H1 (cell line): ENCODE data around the gene TEX51. TPM values are rescaled to one million over a fixed set of nuclear protein-coding genes. Genes with fewer than 3 reads are reported as not detected.

Experiments used
- CTCF ChIA-PET: fragments of 300-600 bp; sonication (Branson Sonifier 250); formaldehyde crosslinking; loops from one replicate; lab custom pipeline; 2021; ENCODE audit not compliant: partially characterized antibody; lab: Charles Lee
- POLR2A ChIA-PET: fragments of 300-600 bp; sonication (Branson Sonifier 250); formaldehyde crosslinking; loops from one replicate; lab custom pipeline; 2021; ENCODE audit warnings: inconsistent platforms; ENCODE audit not compliant: partially characterized antibody; lab: Charles Lee
- DNase-seq, 2 experiments: peaks; one replicate each; pipeline versions ENCODE4 v3.0.0 to v3.0.0-alpha.2; 2010 to 2022; ENCODE audit warnings: low spot score in 2 of 2, low read depth in 1 of 2, mixed read lengths in 1 of 2
- FAIRE-seq: peaks from 2 replicates; lab custom pipeline; 2011; peaks lifted over from hg19 to GRCh38; lab: Jason Lieb, UNC
- H2AFZ ChIP-seq: 2 replicates; pipeline ENCODE4 v1.8.1; 2012; ENCODE audit warnings: low read length, inconsistent platforms
- H2AK5ac ChIP-seq: 2 replicates; pipeline ENCODE4 v1.6.1; 2013; ENCODE audit warnings: low read depth, low read length
- H2BK120ac ChIP-seq: replicated peaks from 2 replicates; pipeline ENCODE3; 2013; ENCODE audit warnings: low read depth, low read length, inconsistent platforms
- H2BK12ac ChIP-seq: 2 replicates; pipeline ENCODE4 v1.6.1; 2013; ENCODE audit warnings: low read depth, low read length
- H2BK15ac ChIP-seq: 2 replicates; pipeline ENCODE4 v1.6.1; 2013; ENCODE audit warnings: low read length
- H2BK20ac ChIP-seq: 2 replicates; pipeline ENCODE4 v1.6.1; 2013; ENCODE audit warnings: low read length
- H2BK5ac ChIP-seq: 2 replicates; pipeline ENCODE4 v1.6.1; 2013; ENCODE audit warnings: low read depth, low read length
- H3K14ac ChIP-seq: 2 replicates; pipeline ENCODE4 v1.6.1; 2013; ENCODE audit warnings: inconsistent platforms; ENCODE audit not compliant: insufficient read length
- H3K18ac ChIP-seq: 2 replicates; pipeline ENCODE4 v1.6.1; 2013; ENCODE audit warnings: low read length; ENCODE audit errors: extremely low read depth
- H3K23ac ChIP-seq: 2 replicates; pipeline ENCODE4 v1.6.1; 2013; ENCODE audit warnings: inconsistent platforms; ENCODE audit not compliant: insufficient read length
- H3K23me2 ChIP-seq: 2 replicates; pipeline ENCODE4 v1.6.1; 2013; ENCODE audit warnings: low read depth, low read length
- H3K27ac ChIP-seq: 2 replicates; pipeline ENCODE4 v1.6.1; 2011; ENCODE audit warnings: low read depth, low read length, inconsistent platforms
- H3K27me3 ChIP-seq, 4 experiments: replicated peaks in 1 of 4; 1 replicate in 1 of 4; 2 replicates in 3 of 4; pipeline versions ENCODE4 v1.6.1 to v1.8.1; 2011 to 2013; ENCODE audit warnings: low read length in 3 of 4, mild to moderate bottlenecking in 3 of 4, inconsistent platforms in 2 of 4, mixed read lengths in 2 of 4, moderate library complexity in 1 of 4; ENCODE audit not compliant: control insufficient read depth in 3 of 4, insufficient read depth in 3 of 4; ENCODE audit errors: extremely low read depth in 1 of 4
- H3K36me3 ChIP-seq, 4 experiments: 2 replicates each; pipeline versions ENCODE4 v1.6.1 to v1.8.1; 2011 to 2013; ENCODE audit warnings: mild to moderate bottlenecking in 4 of 4, low read length in 3 of 4, moderate library complexity in 2 of 4, control low read depth in 1 of 4, inconsistent platforms in 1 of 4; ENCODE audit not compliant: insufficient read depth in 4 of 4, control insufficient read depth in 2 of 4
- H3K4ac ChIP-seq: replicated peaks from 2 replicates; pipeline ENCODE3; 2013; ENCODE audit warnings: low read length, low read depth, mixed read lengths, inconsistent platforms; ENCODE audit not compliant: insufficient read length
- H3K4me1 ChIP-seq, 4 experiments: replicated peaks in 1 of 4; 1 replicate in 1 of 4; 2 replicates in 3 of 4; pipeline versions ENCODE4 v1.6.1 to v1.8.1; 2011 to 2013; ENCODE audit warnings: low read length in 3 of 4, inconsistent platforms in 2 of 4, mixed read lengths in 1 of 4; ENCODE audit not compliant: insufficient read depth in 4 of 4, control insufficient read depth in 3 of 4
- H3K4me2 ChIP-seq, 2 experiments: 2 replicates each; pipeline versions ENCODE4 v1.6.1 to v1.8.1; 2011 to 2013; ENCODE audit warnings: low read depth in 2 of 2, low read length in 2 of 2, control low read depth in 1 of 2, inconsistent platforms in 1 of 2, mild to moderate bottlenecking in 1 of 2; ENCODE audit not compliant: insufficient read depth in 1 of 2
- H3K4me3 ChIP-seq, 4 experiments: fragments of 200-600, 300-600 bp in 1 of 4; sonication (generic), shearing (Covaris generic), sonication (Bioruptor Twin) in 1 of 4; 2 replicates each; pipeline versions ENCODE4 v1.5.1 to v1.8.1; 2011 to 2016; ENCODE audit warnings: low read length in 4 of 4, low read depth in 3 of 4, control low read depth in 2 of 4, inconsistent platforms in 2 of 4, mild to moderate bottlenecking in 2 of 4, mixed read lengths in 1 of 4, moderate library complexity in 1 of 4; ENCODE audit not compliant: insufficient read depth in 2 of 4; ENCODE audit errors: extremely low read depth in 1 of 4
- H3K56ac ChIP-seq: replicated peaks from 2 replicates; pipeline ENCODE3; 2013; ENCODE audit warnings: low read depth, mild to moderate bottlenecking, mixed read lengths, low read length, inconsistent platforms; ENCODE audit not compliant: insufficient read length
- H3K79me1 ChIP-seq: 2 replicates; pipeline ENCODE4 v1.6.1; 2013; ENCODE audit warnings: low read depth, low read length, control low read depth
- H3K79me2 ChIP-seq, 2 experiments: 2 replicates each; pipeline versions ENCODE4 v1.6.1 to v1.8.1; 2012 to 2013; ENCODE audit warnings: low read length in 2 of 2, mild to moderate bottlenecking in 2 of 2, inconsistent platforms in 1 of 2; ENCODE audit not compliant: insufficient read depth in 2 of 2, control insufficient read depth in 1 of 2
- H3K9ac ChIP-seq, 4 experiments: replicated peaks in 1 of 4; 1 replicate in 1 of 4; 2 replicates in 3 of 4; pipeline versions ENCODE4 v1.6.1 to v1.8.1; 2011 to 2013; ENCODE audit warnings: low read depth in 3 of 4, low read length in 3 of 4, control low read depth in 2 of 4, mild to moderate bottlenecking in 2 of 4, moderate library complexity in 2 of 4, inconsistent platforms in 1 of 4; ENCODE audit errors: extremely low read depth in 1 of 4
- H3K9me3 ChIP-seq, 2 experiments: 2 replicates each; pipeline versions ENCODE4 v1.6.1 to v1.8.1; 2012 to 2013; ENCODE audit warnings: mild to moderate bottlenecking in 2 of 2, moderate library complexity in 2 of 2, control low read depth in 1 of 2, inconsistent platforms in 1 of 2, low read depth in 1 of 2, low read length in 1 of 2, mixed read lengths in 1 of 2; ENCODE audit not compliant: insufficient read depth in 2 of 2
- H4K20me1 ChIP-seq, 2 experiments: replicated peaks in 1 of 2; 2 replicates each; pipeline versions ENCODE3 to v1.8.1; 2011 to 2013; ENCODE audit warnings: inconsistent platforms in 2 of 2, low read length in 2 of 2, mild to moderate bottlenecking in 1 of 2; ENCODE audit not compliant: insufficient read depth in 2 of 2, control insufficient read depth in 1 of 2
- H4K5ac ChIP-seq: 2 replicates; pipeline ENCODE4 v1.6.1; 2013; ENCODE audit warnings: low read length, low read depth, mixed read lengths, inconsistent platforms; ENCODE audit not compliant: insufficient read length
- H4K8ac ChIP-seq: 2 replicates; pipeline ENCODE4 v1.8.0; 2013; ENCODE audit warnings: mild to moderate bottlenecking, moderate library complexity, low read length, inconsistent platforms; ENCODE audit not compliant: insufficient read depth; ENCODE audit errors: extremely low read depth
- H4K91ac ChIP-seq: replicated peaks from 2 replicates; pipeline ENCODE3; 2013; ENCODE audit warnings: low read length, mixed read lengths, inconsistent platforms; ENCODE audit not compliant: insufficient read length
- CBX8 ChIP-seq: fragments of 300-800, 300-1000 bp; sonication (generic); IDR thresholded peaks from 2 replicates; pipeline ENCODE4 v1.7.1; 2016; ENCODE audit warnings: low read depth, low read length, borderline replicate concordance
- CTBP2 ChIP-seq: IDR thresholded peaks from 2 replicates; pipeline ENCODE4 v1.7.0; 2011; ENCODE audit warnings: borderline replicate concordance, mild to moderate bottlenecking, moderate library complexity, mixed read lengths, low read length; ENCODE audit not compliant: insufficient read depth, insufficient read length
- E2F6 ChIP-seq: IDR thresholded peaks from 2 replicates; pipeline ENCODE4 v1.6.1; 2012; ENCODE audit warnings: inconsistent platforms
- HDAC6 ChIP-seq: IDR thresholded peaks from one replicate; pipeline ENCODE4 v1.7.1; 2012; ENCODE audit warnings: low read depth, mild to moderate bottlenecking, inconsistent platforms, low read length, moderate library complexity
- KDM1A ChIP-seq: fragments of 200-600, 300-600 bp; sonication (generic); IDR thresholded peaks from 2 replicates; pipeline ENCODE4 v1.7.1; 2016; ENCODE audit warnings: mild to moderate bottlenecking, low read length, borderline replicate concordance
- POU5F1 ChIP-seq: IDR thresholded peaks from 2 replicates; pipeline ENCODE4 v1.6.1; 2011; ENCODE audit warnings: low read depth, mild to moderate bottlenecking, low read length, moderate library complexity
- RAD21 ChIP-seq, 2 experiments: IDR thresholded peaks in 1 of 2; conservative IDR thresholded peaks in 1 of 2; 2 replicates each; pipeline ENCODE4 v1.6.1; 2011; ENCODE audit warnings: low read depth in 2 of 2, low read length in 2 of 2, improper control_type of control experiment in 1 of 2, inconsistent platforms in 1 of 2, mild to moderate bottlenecking in 1 of 2, moderate library complexity in 1 of 2
- SAP30 ChIP-seq: fragments of 300-600 bp; sonication (generic); IDR thresholded peaks from 2 replicates; pipeline ENCODE4 v1.7.1; 2012; ENCODE audit warnings: low read length, moderate library complexity, mild to moderate bottlenecking, inconsistent platforms; ENCODE audit not compliant: insufficient read depth, insufficient replicate concordance
- SP1 ChIP-seq: IDR thresholded peaks from 2 replicates; pipeline ENCODE4 v1.6.1; 2011; ENCODE audit warnings: low read depth, low read length
- SP4 ChIP-seq: IDR thresholded peaks from 2 replicates; pipeline ENCODE4 v1.6.1; 2012; ENCODE audit warnings: low read length, inconsistent platforms
- TAF7 ChIP-seq: optimal IDR thresholded peaks from 2 replicates; pipeline ENCODE3; 2011; ENCODE audit warnings: low read depth, mild to moderate bottlenecking, inconsistent platforms, low read length, moderate library complexity, borderline replicate concordance
- WGBS, 2 experiments: shearing (Covaris generic) in 1 of 2; methylation state at CpG; one replicate each; pipeline versions ENCODE4 v1.1.6 to v1.1.7; 2013 to 2015; ENCODE audit warnings: low lambda C conversion rate in 2 of 2, mixed read lengths in 2 of 2, inconsistent platforms in 1 of 2, low coverage in 1 of 2, missing lambda C conversion rate in 1 of 2; ENCODE audit not compliant: insufficient replicate concordance in 2 of 2, insufficient coverage in 1 of 2, insufficient read length in 1 of 2; ENCODE audit errors: extremely low coverage in 1 of 2, missing lambda C conversion rate in 1 of 2; 5-methylcytosine and 5-hydroxymethylcytosine counted together
- polyA plus RNA-seq, 7 experiments: library from polyadenylated mRNA; depleted of rRNA in 3 of 7; stranded (reverse) in 5 of 7; unstranded in 2 of 7; fragments of >200 nt in 5 of 7; fragments of 200-250 nt in 2 of 7; gene quantifications; 1 replicate in 5 of 7; 2 replicates in 1 of 7; 4 replicates in 1 of 7; pipeline versions ENCODE4 v1.2.1 to v1.2.3, GENCODE V29; 2011 to 2013; ENCODE audit warnings: missing spikeins in 2 of 7, mixed read lengths in 2 of 7
- total RNA-seq: library from RNA; stranded (reverse); fragmentation: NEBNext Ultra II Directional; extraction: Animal tissue kit (Norgen Biotek cat#: 25700); gene quantifications from 2 replicates; pipeline ENCODE4 v1.2.1, GENCODE V29; 2021
- TF ChIP-seq, protein P1 (sequence below): IDR thresholded peaks from 2 replicates; pipeline ENCODE4 v1.6.1; 2011; ENCODE audit warnings: low read length, improper control_type of control experiment

TEX51 gene
- total and polyA plus RNA-seq, 2 of the 8 experiments (the other 6 are each of a cell fraction or from before 2014, with no cell fraction given) = not detected

- CTCF ChIA-PET = interaction anchor here (0.8 kb wide), 1 partner anchor 1665 kb away, joined by 3 read pairs; no protein-coding TSS in a partner anchor
- no peak for DNase-seq
- peaks cover 0 to 15% (median 11%) of the 10 kb centered on the region in 4 experiments; a peak in 6 of 7 replicates for H3K27me3 ChIP-seq
- TF ChIP-seq RAD21 (IDR thresholded peaks at IDR 0.05 in 1 of 2, conservative IDR thresholded peaks at IDR 0.05 in 1 of 2; ENCODE audit: low read depth in 2 of 2, low read length in 2 of 2) (no peak), KDM1A (no peak), HDAC6 (no peak), POU5F1 (no peak), SP4 (no peak), SP1 (no peak), TAF7 (no peak), CTBP2 (no peak), E2F6 (no peak), SAP30 (no peak), CBX8 (no peak)
- TF ChIP-seq, protein P1, sequence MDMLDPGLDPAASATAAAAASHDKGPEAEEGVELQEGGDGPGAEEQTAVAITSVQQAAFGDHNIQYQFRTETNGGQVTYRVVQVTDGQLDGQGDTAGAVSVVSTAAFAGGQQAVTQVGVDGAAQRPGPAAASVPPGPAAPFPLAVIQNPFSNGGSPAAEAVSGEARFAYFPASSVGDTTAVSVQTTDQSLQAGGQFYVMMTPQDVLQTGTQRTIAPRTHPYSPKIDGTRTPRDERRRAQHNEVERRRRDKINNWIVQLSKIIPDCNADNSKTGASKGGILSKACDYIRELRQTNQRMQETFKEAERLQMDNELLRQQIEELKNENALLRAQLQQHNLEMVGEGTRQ = no peak
Observed at GRCh38 chr2:126935774-126936173, 37.1 kb downstream of the TEX51 start.

More at GRCh38 chr2:126935774-126936173, 37.1 kb downstream of the TEX51 start:
- Histone ChIP-seq H3K4me1 (peaks cover 0 to 6% (median 1%) of the 10 kb centered on the region in 4 experiments; a peak in 2 of 7 replicates), H3K4me2 (no peak overlapping the region), H2AFZ (no peak overlapping the region), H2BK20ac (no peak overlapping the region), H2BK12ac (no peak overlapping the region), H4K8ac (no peak overlapping the region), H4K5ac (no peak overlapping the region), H3K9ac (no peak overlapping the region), H3K36me3 (no peaks in the 10 kb centered on the region), H2BK5ac (no peak overlapping the region), H2BK15ac (no peak overlapping the region), H2BK120ac (no peak overlapping the region), H3K79me2 (no peaks in the 10 kb centered on the region), H2AK5ac (no peak overlapping the region), H3K56ac (no peak overlapping the region), H3K23me2 (no peaks in the 10 kb centered on the region), H4K20me1 (no peaks in the 10 kb centered on the region), H3K23ac (no peak overlapping the region), H4K91ac (no peak overlapping the region), H3K4me3 (no peak overlapping the region), H3K79me1 (no peaks in the 10 kb centered on the region), H3K27ac (no peak overlapping the region), H3K4ac (no peak overlapping the region), H3K14ac (no peak overlapping the region), H3K9me3 (peaks cover 6 to 8% of the 10 kb centered on the region in 2 experiments), H3K18ac (no peak overlapping the region)
- WGBS, 2 experiments = 97% methylated on average over 5 of the region's 5 CpGs; no CpG with 5 or more reads in 1 of the 2 experiments
- POLR2A ChIA-PET = no interaction called here
- no peak for FAIRE-seq
